ENCODE data around the gene WASL.

Gene WASL

DNA sequence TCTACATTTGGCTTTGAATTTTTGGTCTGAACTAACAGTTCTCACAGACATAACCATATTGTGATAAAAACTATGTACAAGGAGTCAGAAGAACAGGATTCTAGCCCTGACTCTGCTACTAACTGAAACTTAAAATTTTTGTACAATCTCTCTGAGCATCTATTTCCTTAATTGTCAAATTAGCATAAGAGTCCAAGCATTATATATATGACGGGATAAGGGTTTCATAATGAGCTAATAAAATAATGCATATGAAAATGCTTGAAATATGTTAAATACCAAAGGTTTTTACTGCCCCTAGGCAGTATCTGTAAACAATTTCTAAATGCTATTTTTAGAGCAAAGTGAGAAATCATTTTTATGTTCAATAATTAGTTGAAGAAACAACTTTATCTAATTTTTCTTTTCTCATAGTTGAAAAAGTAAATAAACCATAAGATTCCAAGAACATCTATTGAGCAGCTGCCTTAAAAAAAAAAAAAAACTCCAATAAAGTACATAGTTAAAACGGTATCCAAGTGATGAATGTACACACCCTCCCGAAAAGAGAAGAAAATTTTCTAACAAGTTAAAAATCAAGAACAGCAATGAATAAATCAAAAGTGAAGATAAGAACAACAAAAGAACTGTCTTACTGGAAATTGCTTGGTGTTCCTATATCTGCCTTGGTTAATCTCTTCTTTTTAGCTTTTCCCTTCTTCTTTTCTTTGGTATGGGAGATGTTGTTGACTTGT lies 52.7 kb downstream of the WASL start:
- TF ChIP-seq, protein P1, sequence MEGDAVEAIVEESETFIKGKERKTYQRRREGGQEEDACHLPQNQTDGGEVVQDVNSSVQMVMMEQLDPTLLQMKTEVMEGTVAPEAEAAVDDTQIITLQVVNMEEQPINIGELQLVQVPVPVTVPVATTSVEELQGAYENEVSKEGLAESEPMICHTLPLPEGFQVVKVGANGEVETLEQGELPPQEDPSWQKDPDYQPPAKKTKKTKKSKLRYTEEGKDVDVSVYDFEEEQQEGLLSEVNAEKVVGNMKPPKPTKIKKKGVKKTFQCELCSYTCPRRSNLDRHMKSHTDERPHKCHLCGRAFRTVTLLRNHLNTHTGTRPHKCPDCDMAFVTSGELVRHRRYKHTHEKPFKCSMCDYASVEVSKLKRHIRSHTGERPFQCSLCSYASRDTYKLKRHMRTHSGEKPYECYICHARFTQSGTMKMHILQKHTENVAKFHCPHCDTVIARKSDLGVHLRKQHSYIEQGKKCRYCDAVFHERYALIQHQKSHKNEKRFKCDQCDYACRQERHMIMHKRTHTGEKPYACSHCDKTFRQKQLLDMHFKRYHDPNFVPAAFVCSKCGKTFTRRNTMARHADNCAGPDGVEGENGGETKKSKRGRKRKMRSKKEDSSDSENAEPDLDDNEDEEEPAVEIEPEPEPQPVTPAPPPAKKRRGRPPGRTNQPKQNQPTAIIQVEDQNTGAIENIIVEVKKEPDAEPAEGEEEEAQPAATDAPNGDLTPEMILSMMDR (IDR thresholded peaks at IDR 0.05) = no peak

DNA sequence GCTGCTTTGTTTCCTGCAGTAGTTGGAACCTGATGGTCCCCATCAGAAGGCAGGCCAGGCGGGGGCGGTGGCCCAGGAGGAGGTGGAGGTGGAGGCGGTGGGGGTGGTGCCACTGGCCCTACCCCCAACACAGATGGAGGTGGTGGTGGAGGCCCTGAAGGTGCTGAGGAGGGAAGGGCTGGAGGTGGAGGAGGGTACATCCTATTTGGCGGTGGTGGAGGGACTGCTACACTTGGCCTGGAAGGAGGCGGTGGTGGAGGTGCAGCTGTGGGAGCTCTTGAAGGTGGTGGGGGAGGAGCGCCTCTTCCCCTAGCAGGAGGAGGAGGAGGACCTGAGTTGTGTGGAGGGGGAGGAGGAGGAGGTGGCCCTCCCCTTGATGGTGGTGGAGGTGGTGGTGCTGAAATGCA lies 56.3 kb downstream of the WASL start:
- TF ChIP-seq, protein P1 (IDR thresholded peaks at IDR 0.05) = no peak

DNA sequence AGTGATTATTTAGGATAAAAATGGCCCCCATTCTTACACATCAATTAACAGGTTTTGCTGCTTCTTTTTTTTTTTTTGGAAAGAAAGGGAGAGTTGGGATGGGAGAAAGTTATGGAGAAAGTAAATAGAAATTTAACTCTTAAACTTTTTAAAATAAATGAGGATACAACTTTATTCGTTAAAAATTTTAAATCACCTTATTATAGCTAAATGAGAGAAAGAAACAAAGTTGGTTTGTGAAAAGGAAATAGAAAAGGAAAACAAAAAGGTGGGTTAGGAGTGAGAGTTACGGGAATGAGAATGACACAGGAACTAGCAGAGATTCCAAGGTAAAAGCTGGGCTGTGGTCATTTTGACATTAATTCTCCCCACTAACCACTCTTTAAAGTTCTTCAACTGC lies 58.3 kb downstream of the WASL start:
- TF ChIP-seq, protein P1 (IDR thresholded peaks at IDR 0.05) = no peak

DNA sequence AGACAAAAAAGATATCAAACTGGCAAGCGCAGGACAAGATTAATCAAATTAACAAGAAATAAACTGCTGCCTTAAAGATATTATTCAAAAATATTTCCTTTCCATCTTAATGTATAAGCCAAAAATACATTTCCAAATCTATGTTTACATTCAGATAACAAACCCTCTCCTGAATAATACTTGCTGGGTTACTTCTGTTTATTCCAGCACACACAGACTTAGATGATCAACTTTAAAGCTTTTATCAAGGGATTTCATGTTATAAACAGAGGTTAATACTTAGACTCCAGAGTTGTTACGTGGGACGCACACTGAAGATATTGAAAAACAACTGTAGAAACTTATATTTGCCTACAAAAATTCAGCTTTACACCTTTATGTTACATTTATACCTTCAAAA lies 59.6 kb downstream of the WASL start:
- TF ChIP-seq, protein P1 (IDR thresholded peaks at IDR 0.05) = no peak

DNA sequence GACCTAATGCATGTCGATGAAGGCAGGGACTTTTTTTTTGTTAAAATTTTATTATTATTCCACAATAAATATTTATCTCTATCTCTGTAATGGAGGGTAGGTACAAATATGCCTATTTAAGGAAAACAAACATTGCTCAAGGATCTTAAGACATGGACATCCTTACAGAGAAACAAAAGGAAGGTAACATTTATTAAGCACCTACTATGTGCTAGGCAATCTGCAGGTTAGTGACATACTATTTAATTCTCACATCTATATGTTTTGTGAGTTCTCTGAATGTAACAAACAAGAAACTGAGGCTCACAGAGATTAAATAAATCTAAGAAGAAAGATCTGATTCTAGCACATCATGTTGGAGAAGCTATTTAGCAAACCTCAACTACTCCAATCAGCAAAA lies 61.1 kb downstream of the WASL start:
- TF ChIP-seq, protein P1 (IDR thresholded peaks at IDR 0.05) = no peak

DNA sequence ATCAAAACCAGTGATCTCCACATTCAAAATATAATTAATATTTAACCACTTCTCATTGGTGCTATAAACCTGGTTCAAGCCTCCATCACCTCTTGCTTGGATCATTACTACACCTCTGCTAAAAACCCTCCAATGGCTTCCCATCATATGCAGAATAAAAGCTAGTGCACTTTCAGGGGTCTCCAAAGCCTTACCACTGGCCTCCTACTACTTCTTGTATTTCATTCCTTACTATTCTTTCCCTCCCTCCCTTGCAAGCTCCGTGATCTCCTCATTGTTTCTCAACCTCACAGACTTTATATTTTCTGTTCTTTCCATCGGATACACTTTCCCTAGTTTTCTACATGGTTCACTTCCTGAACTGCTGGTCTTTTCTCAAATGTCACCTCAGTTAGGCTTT lies 61.6 kb downstream of the WASL start:
- TF ChIP-seq, protein P1 (IDR thresholded peaks at IDR 0.05) = no peak

DNA sequence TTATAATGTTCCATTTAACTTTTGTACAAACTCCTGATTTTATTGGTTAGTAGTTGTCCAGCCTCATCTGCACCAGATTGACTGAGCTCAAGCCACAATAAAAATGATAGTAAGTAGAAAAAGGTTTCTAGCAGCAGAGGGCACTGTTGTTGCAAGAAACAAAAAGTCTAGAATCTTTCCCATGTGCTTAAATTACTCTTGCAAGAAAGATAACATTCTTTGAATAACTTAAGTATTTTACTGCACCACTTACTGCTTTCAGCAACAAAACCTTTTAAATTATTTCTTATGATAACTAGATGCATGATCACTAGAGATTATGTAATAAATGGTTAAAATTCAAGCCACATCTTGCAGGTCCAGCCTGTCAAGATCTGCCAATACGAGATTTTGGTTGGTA lies 66.1 kb downstream of the WASL start:
- TF ChIP-seq, protein P1 (IDR thresholded peaks at IDR 0.05) = peak; percentile 62

DNA sequence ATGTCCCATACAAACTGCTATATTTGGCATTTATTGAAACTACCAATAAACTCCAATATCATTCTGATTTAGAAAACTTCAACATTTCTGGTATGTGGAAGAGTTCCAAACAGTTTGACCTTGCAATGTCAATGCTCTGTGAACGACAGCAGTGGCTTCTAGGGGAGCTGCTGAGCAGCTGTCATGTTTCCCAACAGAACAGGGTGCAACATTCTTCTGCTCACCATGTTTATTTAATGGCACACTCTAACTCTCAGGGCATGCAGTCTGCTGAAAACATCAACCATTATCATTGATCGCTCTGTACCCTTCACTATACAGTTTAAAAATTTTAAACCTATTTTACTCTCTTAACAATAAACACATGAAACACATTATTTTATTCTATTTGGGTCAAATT lies 67.2 kb downstream of the WASL start:
- TF ChIP-seq, protein P1 (IDR thresholded peaks at IDR 0.05) = no peak

All from LNCAP (cell line).